CD4-positive, alpha-beta T cell (primary cell): ENCODE measurements around the gene NME5. TPM values are rescaled to one million over a fixed set of nuclear protein-coding genes. Genes with fewer than 3 reads are reported as not detected.

Source experiments
- ATAC-seq: fragments of 200-7000 bp; cut with Tn5 transposase; one replicate; pipeline ENCODE4 v1.10.0; 2022; ENCODE audit warnings: mild to moderate bottlenecking; ENCODE audit not compliant: poor library complexity
- CTCF ChIA-PET: fragments of 350-600 bp; sonication (Branson Sonifier 250); formaldehyde crosslinking; loops from one replicate; lab custom pipeline; 2021; ENCODE audit warnings: antibody characterized with exemption, inconsistent platforms; lab: Charles Lee
- POLR2A ChIA-PET: fragments of 350-600 bp; sonication (Branson Sonifier 250); formaldehyde crosslinking; loops from one replicate; lab custom pipeline; 2021; ENCODE audit warnings: antibody characterized with exemption, inconsistent platforms; lab: Charles Lee
- DNase-seq, 14 experiments: peaks; one replicate each; pipeline ENCODE4 v3.0.0-alpha.2; 2013 to 2020; ENCODE audit warnings: mixed read lengths in 2 of 14
- H3K27ac ChIP-seq, 2 donors: one replicate each; pipeline versions ENCODE4 v1.5.1 to v1.7.0; 2013; ENCODE audit warnings: low read length in 2 of 2, low read depth in 1 of 2, mild to moderate bottlenecking in 1 of 2
- H3K27me3 ChIP-seq, 2 experiments: 1 replicate in 1 of 2; 2 replicates in 1 of 2; pipeline versions ENCODE4 v1.6.1 to v1.7.0; 2013; ENCODE audit warnings: low read length in 2 of 2, control low read depth in 1 of 2, mild to moderate bottlenecking in 1 of 2, moderate library complexity in 1 of 2; ENCODE audit not compliant: insufficient read depth in 2 of 2, control insufficient read depth in 1 of 2
- H3K36me3 ChIP-seq: one replicate; pipeline ENCODE4 v1.6.1; 2013; ENCODE audit warnings: low read length, control low read depth; ENCODE audit not compliant: insufficient read depth
- H3K4me1 ChIP-seq: one replicate; pipeline ENCODE4 v1.6.1; 2013; ENCODE audit warnings: low read length, control low read depth; ENCODE audit not compliant: insufficient read depth
- H3K4me3 ChIP-seq: one replicate; pipeline ENCODE4 v1.5.1; 2013; ENCODE audit warnings: mild to moderate bottlenecking, low read length, moderate library complexity
- H3K9me3 ChIP-seq, 2 experiments: 1 replicate in 1 of 2; 2 replicates in 1 of 2; pipeline versions ENCODE4 v1.6.1 to v1.7.0; 2013; ENCODE audit warnings: low read length in 2 of 2, mild to moderate bottlenecking in 2 of 2, control low read depth in 1 of 2, moderate library complexity in 1 of 2; ENCODE audit not compliant: control insufficient read depth in 1 of 2, insufficient read depth in 1 of 2
- H3K27ac Mint-ChIP-seq: one replicate; pipeline ENCODE4 v1.8.0; 2020; ENCODE audit warnings: mixed read lengths
- H3K27me3 Mint-ChIP-seq: one replicate; pipeline ENCODE4 v1.8.0; 2021; ENCODE audit warnings: mixed read lengths
- H3K36me3 Mint-ChIP-seq: one replicate; pipeline ENCODE4 v1.8.0; 2021; ENCODE audit warnings: low read depth, mixed read lengths
- H3K4me1 Mint-ChIP-seq: one replicate; pipeline ENCODE4 v1.8.0; 2021; ENCODE audit warnings: low read depth, mixed read lengths
- H3K4me3 Mint-ChIP-seq: one replicate; pipeline ENCODE4 v1.8.0; 2020; ENCODE audit warnings: mild to moderate bottlenecking, mixed read lengths
- H3K9me3 Mint-ChIP-seq: one replicate; pipeline ENCODE4 v1.8.0; 2020; ENCODE audit warnings: mixed read lengths
- CTCF ChIP-seq: fragments of 200-600 bp; IDR thresholded peaks from one replicate; pipeline ENCODE4 v1.8.0; 2022; ENCODE audit warnings: antibody characterized with exemption, mild to moderate bottlenecking
- intact Hi-C, 2 experiments: fragments of 100-400 bp; cut with DNase I in 1 of 2; cut with micrococcal nuclease in 1 of 2; formaldehyde crosslinking; loops; one replicate each; pipeline versions ENCODE4 v1.15.1 to v1.9.0; 2023 to 2025; cut with DNase I, micrococcal nuclease
- total RNA-seq, 174 experiments: library from RNA in 2 of 174; stranded (reverse) in 2 of 174; gene quantifications; one replicate each; pipeline ENCODE4 v1.2.3 and lab custom pipeline; 2021 to 2026

Gene NME5
- total RNA-seq, 2 experiments from 2014 or later = not detected

- H3K36me3 Mint-ChIP-seq = peaks cover 28% of the 10 kb centered on the region
Observed at GRCh38 chr5:138177941-138178515, 38.8 kb upstream of the NME5 start.

GRCh38 chr5:138170299-138170698 lies 31.1 kb upstream of the NME5 start:
- Mint-ChIP-seq H3K27ac (no peak overlapping the region), H3K36me3 (peaks cover 94% of the 10 kb centered on the region), H3K4me3 (no peak overlapping the region), H3K27me3 (no peaks in the 10 kb centered on the region), H3K4me1 (peaks cover 14% of the 10 kb centered on the region), H3K9me3 (no peaks in the 10 kb centered on the region)
- DNase-seq (no peak), ATAC-seq (no peak)
- no peak overlapping the region for H3K27ac ChIP-seq
- H3K27me3 ChIP-seq = no peaks in the 10 kb centered on the region
- H3K9me3 ChIP-seq = no peaks in the 10 kb centered on the region
- TF ChIP-seq CTCF = no peak
- CTCF ChIA-PET = no interaction called here
- intact Hi-C loops = loop anchor here in 1 of 2 experiments (10.0 kb wide), 1 partner anchor 185 kb away; the partner anchor contains the start of gene KDM3B
- no peaks in the 10 kb centered on the region for H3K4me1 ChIP-seq
- H3K4me3 ChIP-seq = no peak overlapping the region
- peaks cover 79% of the 10 kb centered on the region for H3K36me3 ChIP-seq
- POLR2A ChIA-PET = interaction anchor here (1.5 kb wide), 1 partner anchor 12 kb away, joined by 3 read pairs; no protein-coding TSS in a partner anchor

More at GRCh38 chr5:138177941-138178515, 38.8 kb upstream of the NME5 start:
- ChIA-PET CTCF (interaction anchor here (0.6 to 3.9 kb wide), 2 partner anchors 131 to 174 kb away, joined by 3 to 19 read pairs; partner anchors contain the start of gene KDM3B), POLR2A (interaction anchor here (0.6 to 2.1 kb wide), 6 partner anchors 16 to 424 kb away, joined by 3 to 13 read pairs (median 5); partner anchors contain the start of genes CDC23 and EGR1)
- H3K27me3 ChIP-seq = no peaks in the 10 kb centered on the region
- intact Hi-C loops = loop anchor here (1.0 to 10.0 kb wide), 6 partner anchors 35 to 423 kb away; partner anchors contain the start of genes CDC23 (in 1 of the 2), CDC25C (in 1 of the 2), HNRNPA0 (in 1 of the 2) and KDM3B (in 1 of the 2)
- DNase-seq = peak in 8 of 14 experiments; percentile 3 to 49 (median 20)
- H3K9me3 Mint-ChIP-seq = no peaks in the 10 kb centered on the region
- peaks cover 14% of the 10 kb centered on the region for H3K4me1 Mint-ChIP-seq
- no peak overlapping the region for H3K4me3 Mint-ChIP-seq
- peak overlapping the region; percentile 55 to 76 for H3K27ac ChIP-seq
- no peak overlapping the region for H3K27ac Mint-ChIP-seq
- no peaks in the 10 kb centered on the region for H3K27me3 Mint-ChIP-seq
- no peak for TF ChIP-seq CTCF
- H3K4me3 ChIP-seq = peak overlapping the region; percentile 94
- no peaks in the 10 kb centered on the region for H3K9me3 ChIP-seq
- peaks cover 12% of the 10 kb centered on the region for H3K36me3 ChIP-seq
- peak; percentile 32 for ATAC-seq
- H3K4me1 ChIP-seq = peaks cover 27% of the 10 kb centered on the region

- ChIA-PET POLR2A (interaction anchor here (1.5 kb wide), 1 partner anchor 11 kb away, joined by 3 read pairs; no protein-coding TSS in a partner anchor), CTCF (no interaction called here)
- Mint-ChIP-seq H3K4me1 (peaks cover 14% of the 10 kb centered on the region), H3K9me3 (no peaks in the 10 kb centered on the region), H3K27me3 (no peaks in the 10 kb centered on the region), H3K36me3 (peaks cover 96% of the 10 kb centered on the region), H3K4me3 (no peak overlapping the region), H3K27ac (no peak overlapping the region)
- Histone ChIP-seq H3K4me3 (no peak overlapping the region), H3K4me1 (no peaks in the 10 kb centered on the region), H3K36me3 (peaks cover 84% of the 10 kb centered on the region), H3K9me3 (no peaks in the 10 kb centered on the region), H3K27me3 (no peaks in the 10 kb centered on the region), H3K27ac (no peak overlapping the region)
- DNase-seq (no peak), ATAC-seq (no peak)
- no peak for TF ChIP-seq CTCF
- intact Hi-C loops = no loop called here
Observed at GRCh38 chr5:138169124-138169523, 29.9 kb upstream of the NME5 start.
